ENCODE data around the gene SEC24C. TPM values are rescaled to one million over a fixed set of nuclear protein-coding genes. Genes with fewer than 3 reads are reported as not detected.
A peak's percentile ranks its signal among the peaks of the same experiment; 100 is the strongest.

The SEC24C gene
- total and polyA plus RNA-seq, 8 donors = 23.3 to 42.5 (median 32.8) TPM

DNA sequence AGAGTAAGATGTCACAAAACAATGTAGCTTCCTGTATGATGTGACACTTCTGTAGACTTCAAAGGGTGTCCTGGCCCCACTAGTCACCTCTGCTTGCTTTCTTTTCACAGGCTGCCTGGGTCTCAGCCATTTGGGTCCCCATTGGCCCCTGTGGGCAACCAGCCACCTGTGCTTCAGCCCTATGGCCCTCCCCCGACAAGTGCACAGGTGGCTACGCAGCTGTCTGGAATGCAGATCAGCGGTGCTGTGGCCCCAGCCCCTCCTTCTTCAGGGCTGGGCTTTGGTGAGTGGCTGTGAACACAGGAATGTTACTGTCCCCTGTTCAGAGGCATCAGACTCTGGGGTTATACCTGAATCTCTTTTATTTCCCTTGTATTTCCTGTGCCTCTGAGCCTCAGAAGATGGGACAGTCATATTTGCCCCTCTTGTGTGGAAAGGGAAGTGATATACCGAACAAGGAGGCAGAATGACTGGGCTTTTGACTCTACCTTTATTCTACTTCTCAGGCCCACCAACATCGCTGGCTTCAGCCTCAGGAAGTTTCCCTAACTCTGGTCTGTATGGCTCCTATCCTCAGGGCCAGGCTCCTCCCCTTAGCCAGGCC, 15.4 kb downstream of the SEC24C start:
- no peak for DNase-seq
- Histone ChIP-seq H3K4me3 (no peak overlapping the region), H3K36me3 (peaks cover 5 to 48% (median 21%) of the 10 kb centered on the region in 3 donors), H3K9me3 (no peaks in the 10 kb centered on the region), H3K4me1 (no peaks in the 10 kb centered on the region), H3K27ac (no peak overlapping the region), H3K27me3 (no peaks in the 10 kb centered on the region)
- FAIRE-seq = no peak
- TF ChIP-seq, protein P1, sequence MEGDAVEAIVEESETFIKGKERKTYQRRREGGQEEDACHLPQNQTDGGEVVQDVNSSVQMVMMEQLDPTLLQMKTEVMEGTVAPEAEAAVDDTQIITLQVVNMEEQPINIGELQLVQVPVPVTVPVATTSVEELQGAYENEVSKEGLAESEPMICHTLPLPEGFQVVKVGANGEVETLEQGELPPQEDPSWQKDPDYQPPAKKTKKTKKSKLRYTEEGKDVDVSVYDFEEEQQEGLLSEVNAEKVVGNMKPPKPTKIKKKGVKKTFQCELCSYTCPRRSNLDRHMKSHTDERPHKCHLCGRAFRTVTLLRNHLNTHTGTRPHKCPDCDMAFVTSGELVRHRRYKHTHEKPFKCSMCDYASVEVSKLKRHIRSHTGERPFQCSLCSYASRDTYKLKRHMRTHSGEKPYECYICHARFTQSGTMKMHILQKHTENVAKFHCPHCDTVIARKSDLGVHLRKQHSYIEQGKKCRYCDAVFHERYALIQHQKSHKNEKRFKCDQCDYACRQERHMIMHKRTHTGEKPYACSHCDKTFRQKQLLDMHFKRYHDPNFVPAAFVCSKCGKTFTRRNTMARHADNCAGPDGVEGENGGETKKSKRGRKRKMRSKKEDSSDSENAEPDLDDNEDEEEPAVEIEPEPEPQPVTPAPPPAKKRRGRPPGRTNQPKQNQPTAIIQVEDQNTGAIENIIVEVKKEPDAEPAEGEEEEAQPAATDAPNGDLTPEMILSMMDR (IDR thresholded peaks at IDR 0.05) = no peak
- WGBS, 2 donors = 50 to 63% methylated on average over 5 of the region's 5 CpGs
- intact Hi-C loops (cut with DNase I) = no loop called here
- ATAC-seq = peak; percentile 35 to 79 (median 56)

DNA sequence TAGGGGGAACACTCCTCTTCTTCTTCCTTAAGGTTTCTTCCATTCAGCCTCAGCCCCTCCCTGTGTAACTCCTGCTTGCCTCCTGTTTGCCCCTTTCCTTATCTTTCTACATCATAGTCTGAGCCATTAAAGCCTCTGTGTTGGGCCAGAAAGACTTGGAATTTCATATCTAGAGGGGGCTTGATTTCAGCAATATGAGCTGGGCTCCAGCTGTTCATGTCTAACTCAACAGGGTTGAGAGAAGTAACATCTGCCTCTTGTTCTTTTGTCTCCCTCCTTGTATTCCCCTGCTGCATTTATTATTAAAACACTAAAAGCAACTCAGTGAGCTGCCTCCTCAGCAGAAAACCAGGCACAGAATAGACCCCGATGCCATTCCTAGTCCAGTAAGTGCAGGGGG, 17.6 kb downstream of the SEC24C start:
- no peak overlapping the region for H3K27ac ChIP-seq
- intact Hi-C loops (cut with DNase I) = no loop called here
- no peaks in the 10 kb centered on the region for H3K4me1 ChIP-seq
- DNase-seq (no peak), FAIRE-seq (no peak), ATAC-seq (no peak)
- TF ChIP-seq, protein P1 (IDR thresholded peaks at IDR 0.05) = no peak
- H3K9me3 ChIP-seq = no peaks in the 10 kb centered on the region
- H3K27me3 ChIP-seq = no peaks in the 10 kb centered on the region
- 98 to 100% methylated on average over 1 of the region's 1 CpG for WGBS, 2 donors
- H3K36me3 ChIP-seq = peaks cover 6 to 66% (median 40%) of the 10 kb centered on the region in 3 donors
- H3K4me3 ChIP-seq = no peak overlapping the region

DNA sequence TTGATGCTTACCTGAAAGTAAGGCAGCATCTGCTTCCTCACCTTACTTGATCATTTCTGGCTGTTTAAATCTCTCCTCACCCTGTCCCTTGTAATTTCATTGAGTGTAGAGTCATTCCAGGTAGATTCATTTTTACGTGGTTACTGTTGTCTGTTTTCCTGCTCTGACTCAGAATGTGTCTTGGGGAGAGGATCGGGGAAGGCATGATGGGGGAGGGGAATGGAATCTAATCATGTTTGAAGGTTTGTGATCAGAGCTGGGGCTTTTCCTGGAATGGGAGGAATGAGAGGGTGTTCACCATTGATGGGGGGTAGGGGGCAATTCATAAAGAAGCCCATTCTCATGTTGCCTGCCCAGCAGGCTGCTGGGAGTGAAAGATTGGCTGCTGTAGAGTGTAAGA, 18.7 kb downstream of the SEC24C start:
- H3K9me3 ChIP-seq = no peaks in the 10 kb centered on the region

DNA sequence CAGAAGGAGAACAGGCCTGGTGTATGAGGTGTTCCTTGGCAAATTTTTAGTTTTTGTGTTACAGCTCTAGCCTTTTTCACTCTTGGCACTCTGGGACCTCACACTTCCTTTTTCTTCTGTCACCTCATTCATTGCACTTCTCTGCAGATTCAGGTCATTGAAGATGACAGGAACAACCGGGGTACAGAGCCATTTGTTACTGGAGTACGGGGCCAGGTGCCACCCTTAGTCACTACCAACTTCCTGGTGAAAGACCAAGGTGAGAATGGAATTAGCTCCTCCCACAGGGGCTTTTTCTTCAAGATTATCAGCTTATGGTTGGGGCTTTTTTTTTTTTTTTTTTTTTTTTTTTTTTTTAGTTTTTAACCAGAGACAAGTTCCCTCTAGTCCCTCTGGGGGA, 19.2 kb downstream of the SEC24C start:
- H3K9me3 ChIP-seq = no peaks in the 10 kb centered on the region
- peaks cover 8 to 81% (median 48%) of the 10 kb centered on the region in 3 donors for H3K36me3 ChIP-seq
- DNase-seq (no peak), ATAC-seq (no peak), FAIRE-seq (no peak)
- no peak overlapping the region for H3K4me3 ChIP-seq
- intact Hi-C loops (cut with DNase I) = no loop called here
- TF ChIP-seq, protein P1 (IDR thresholded peaks at IDR 0.05) = no peak
- H3K27me3 ChIP-seq = no peaks in the 10 kb centered on the region
- no peak overlapping the region for H3K27ac ChIP-seq
- H3K4me1 ChIP-seq = no peaks in the 10 kb centered on the region
- 88 to 90% methylated on average over 2 of the region's 2 CpGs for WGBS, 2 donors

More for the DNA sequence above, 18.7 kb downstream of the SEC24C start:
- FAIRE-seq = no peak
- DNase-seq = no peak
- intact Hi-C loops (cut with DNase I) = no loop called here
- Histone ChIP-seq H3K4me3 (no peak overlapping the region), H3K27me3 (no peaks in the 10 kb centered on the region), H3K4me1 (no peaks in the 10 kb centered on the region), H3K36me3 (peaks cover 8 to 77% (median 48%) of the 10 kb centered on the region in 3 donors), H3K27ac (no peak overlapping the region)
- no peak for ATAC-seq
- TF ChIP-seq, protein P1 (IDR thresholded peaks at IDR 0.05) = no peak
- WGBS, 2 donors = 81 to 84% methylated on average over 2 of the region's 2 CpGs

DNA sequence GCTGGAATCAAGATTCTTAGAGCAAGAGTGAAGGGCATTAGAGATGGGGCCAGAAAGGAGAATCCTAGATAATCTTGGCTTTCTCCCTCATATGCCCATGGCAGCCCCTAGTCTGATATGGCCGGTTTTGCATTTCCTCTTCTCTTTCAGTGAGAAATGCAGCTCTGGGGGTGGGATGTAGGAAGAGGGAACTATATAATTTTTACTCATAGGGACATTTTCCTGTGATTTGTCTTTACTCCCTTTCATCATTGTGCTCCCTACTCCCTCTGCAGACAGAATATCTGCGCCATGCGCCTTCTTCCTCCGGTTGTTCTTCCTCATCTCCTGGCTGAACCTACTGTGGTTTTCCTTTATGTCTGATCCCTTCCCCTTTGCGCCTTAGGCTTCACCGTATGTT, 20.9 kb downstream of the SEC24C start:
- Histone ChIP-seq H3K27ac (no peak overlapping the region), H3K27me3 (no peaks in the 10 kb centered on the region), H3K9me3 (no peaks in the 10 kb centered on the region), H3K36me3 (peaks cover 8 to 88% (median 55%) of the 10 kb centered on the region in 3 donors), H3K4me1 (no peaks in the 10 kb centered on the region), H3K4me3 (no peak overlapping the region)
- DNase-seq = no peak
- no peak for FAIRE-seq
- intact Hi-C loops (cut with DNase I) = no loop called here
- TF ChIP-seq, protein P1 (IDR thresholded peaks at IDR 0.05) = no peak
- no peak for ATAC-seq
- WGBS, 2 donors = 94 to 96% methylated on average over 6 of the region's 6 CpGs
